ENCODE results near the gene TALDO1. TPM values are rescaled to one million over a fixed set of nuclear protein-coding genes. Genes with fewer than 3 reads are reported as not detected.

The TALDO1 gene
- total RNA-seq, 1 experiment from 2014 or later: 1,416 TPM

DNA sequence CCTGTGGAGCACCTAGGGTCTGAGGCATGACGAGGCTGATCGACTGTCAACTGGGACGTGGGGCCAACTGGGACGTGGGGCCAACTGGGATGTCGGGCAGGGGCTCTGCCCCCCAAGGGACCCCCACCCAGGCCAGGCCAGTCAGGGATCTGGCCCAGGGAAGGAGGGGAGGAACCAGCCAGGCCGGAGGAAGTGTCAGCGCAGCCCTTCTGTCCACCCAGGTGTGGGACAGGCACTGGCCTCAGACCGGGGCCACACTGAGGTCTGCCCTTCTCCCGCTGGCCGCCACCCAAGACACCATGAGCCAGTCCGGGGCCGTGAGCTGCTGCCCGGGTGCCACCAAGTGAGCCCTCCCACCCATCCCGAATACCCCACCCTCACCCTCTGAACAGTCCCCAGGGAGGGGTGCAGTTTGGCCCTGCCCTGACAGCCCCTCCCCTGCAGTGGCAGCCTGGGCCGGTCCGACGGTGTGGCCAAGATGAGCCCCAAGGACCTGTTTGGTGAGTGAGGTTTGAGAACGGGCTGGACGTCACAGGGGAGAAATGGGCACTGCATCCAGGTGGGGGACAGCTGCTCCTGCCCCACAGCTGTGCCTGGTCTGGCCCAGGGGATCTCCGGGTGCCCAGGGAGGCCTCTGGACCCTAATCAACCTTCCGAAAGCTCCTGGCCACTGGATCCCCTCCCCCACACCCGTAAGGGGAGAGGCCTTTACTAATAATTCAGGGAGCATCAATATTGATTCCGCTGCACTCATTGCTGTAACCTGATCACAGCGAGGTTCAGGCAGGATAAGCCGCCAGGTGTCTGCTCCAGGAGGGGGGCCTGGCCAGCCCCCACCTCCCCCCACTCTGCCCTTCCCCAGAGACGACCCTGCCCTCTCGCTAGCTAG is 37.9 kb upstream of the TALDO1 start:
- in situ Hi-C loops (cut with HindIII; ENCODE audit: low pct_unique_long_range_greater_than_20kb, low sequenced_read_pairs): no loop called here
- DNase-seq (ENCODE audit: low read depth): no peak

DNA sequence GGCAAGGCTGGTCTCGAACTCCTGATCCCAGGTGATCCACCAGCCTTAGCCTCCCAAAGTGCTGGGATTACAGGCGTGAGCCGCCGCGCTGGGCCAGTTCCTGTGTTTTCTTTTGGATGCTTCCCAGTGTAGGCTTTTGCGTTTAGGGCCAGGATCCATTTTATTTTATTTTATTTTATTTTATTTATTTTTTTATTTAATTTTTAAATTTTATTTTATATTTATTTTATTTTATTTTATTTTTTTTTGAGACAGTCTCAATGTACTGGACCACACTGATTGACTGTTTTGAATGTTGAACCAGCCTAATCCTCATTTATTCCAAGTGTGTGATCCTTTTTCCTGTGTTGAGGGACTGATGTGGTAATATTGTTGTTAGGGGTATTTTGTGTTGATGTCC is 32.8 kb upstream of the TALDO1 start:
- in situ Hi-C loops (cut with HindIII; ENCODE audit: low pct_unique_long_range_greater_than_20kb, low sequenced_read_pairs): no loop called here
- DNase-seq (ENCODE audit: low read depth): no peak

DNA sequence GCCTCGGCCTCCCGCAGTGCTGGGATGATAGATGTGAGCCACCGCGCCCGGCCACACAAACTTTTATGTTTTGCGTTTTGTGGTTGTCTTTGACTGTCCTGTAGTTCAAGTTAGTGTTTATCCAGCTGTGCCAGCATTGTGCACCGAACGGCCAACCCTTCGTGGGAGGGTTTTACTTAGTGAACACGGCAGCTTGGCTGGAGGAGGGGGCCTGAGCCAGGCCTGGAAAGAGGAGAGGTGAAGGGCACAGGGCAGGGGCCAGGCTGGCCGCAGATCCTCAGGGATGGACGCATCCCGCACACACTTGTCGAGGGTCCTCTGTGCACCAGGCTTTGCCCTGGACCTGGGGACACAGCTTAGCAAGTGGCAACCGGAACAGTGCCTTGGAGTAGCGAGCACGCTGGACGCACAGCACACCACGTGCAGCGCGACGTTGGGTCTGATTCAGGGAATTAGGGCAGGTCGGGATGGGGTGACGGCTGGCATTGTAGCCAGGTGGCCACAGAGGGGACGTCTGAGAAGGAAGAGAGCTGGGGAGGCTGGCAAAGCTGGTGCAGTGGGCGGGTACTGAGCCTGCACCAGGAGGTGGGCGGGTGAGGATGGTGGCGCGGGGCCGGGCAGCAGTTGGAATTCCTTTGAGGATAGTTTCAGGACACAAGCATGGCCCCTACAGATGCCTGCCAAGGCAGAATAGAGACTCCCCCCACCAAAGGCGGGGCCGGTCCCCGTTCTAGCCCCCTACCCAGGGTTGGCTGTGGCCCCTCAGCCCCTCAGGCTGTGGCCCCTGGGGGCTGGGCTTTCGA is 27.8 kb upstream of the TALDO1 start:
- in situ Hi-C loops (cut with HindIII; ENCODE audit: low pct_unique_long_range_greater_than_20kb, low sequenced_read_pairs): no loop called here
- no peak for DNase-seq (ENCODE audit: low read depth)

DNA sequence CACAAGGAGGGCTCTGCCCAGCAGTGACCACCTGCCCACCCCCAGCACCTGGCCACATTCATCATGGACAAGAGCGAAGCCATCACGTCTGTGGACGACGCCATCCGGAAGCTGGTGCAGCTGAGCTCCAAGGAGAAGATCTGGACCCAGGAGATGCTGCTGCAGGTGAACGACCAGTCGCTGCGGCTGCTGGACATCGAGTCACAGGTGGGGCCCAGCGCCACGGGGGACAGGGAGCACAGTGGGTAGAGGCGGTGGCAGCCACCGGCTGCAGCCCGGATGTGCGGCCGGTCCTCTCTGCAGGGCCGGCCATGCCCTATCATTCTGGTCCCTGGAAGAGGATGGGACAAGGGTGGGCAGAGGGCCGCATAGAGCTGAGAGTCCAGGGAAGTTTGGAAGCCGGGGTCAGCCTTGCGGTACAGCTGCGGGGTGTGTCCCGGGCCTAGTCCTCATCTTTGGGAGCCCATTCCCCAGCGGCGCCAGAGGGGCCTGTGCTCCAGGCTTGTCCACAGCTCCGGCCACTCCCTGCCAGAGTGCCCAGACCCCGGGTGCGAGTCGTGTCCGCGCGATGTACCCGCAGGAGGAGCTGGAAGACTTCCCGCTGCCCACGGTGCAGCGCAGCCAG is 27.1 kb upstream of the TALDO1 start:
- in situ Hi-C loops (cut with HindIII; ENCODE audit: low pct_unique_long_range_greater_than_20kb, low sequenced_read_pairs): no loop called here
- DNase-seq (ENCODE audit: low read depth): no peak

DNA sequence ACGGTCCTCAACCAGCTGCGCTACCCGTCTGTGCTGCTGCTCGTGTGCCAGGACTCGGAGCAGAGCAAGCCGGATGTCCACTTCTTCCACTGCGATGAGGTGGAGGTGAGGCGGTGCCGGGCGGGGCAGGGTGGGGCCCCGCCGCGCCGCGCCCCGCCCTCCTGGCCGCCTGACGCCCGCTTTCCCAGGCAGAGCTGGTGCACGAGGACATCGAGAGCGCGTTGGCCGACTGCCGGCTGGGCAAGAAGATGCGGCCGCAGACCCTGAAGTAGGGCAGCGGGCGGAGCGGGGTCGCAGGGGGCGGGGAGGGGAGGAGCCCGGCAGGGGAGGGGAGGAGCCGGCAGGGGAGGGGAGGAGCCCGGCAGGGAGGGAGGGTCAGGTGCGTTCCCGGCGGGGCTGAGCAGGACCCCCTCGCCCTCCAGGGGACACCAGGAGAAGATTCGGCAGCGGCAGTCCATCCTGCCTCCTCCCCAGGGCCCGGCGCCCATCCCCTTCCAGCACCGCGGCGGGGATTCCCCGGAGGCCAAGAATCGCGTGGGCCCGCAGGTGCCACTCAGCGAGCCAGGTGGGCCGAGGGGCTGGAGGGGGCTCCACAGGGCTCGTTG is 26.5 kb upstream of the TALDO1 start:
- in situ Hi-C loops (cut with HindIII; ENCODE audit: low pct_unique_long_range_greater_than_20kb, low sequenced_read_pairs): no loop called here
- DNase-seq (ENCODE audit: low read depth): no peak

DNA sequence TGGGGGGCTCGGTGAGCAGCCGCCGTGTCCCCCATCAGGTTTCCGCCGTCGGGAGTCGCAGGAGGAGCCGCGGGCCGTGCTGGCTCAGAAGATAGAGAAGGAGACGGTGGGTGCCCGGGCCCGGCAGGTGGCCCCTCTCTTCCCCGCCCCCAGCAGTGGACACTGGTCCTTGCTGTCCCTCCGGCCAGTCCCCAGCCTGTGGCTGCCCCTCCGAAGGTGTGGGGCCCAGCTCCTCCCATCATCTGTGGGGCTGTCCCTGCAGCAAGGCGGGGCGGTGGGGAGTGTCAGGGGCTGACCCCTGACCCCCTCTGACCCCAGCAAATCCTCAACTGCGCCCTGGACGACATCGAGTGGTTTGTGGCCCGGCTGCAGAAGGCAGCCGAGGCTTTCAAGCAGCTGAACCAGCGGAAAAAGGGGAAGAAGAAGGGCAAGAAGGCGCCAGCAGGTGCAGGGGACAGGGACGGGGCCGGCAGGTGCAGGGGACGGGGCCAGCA is 26.0 kb upstream of the TALDO1 start:
- in situ Hi-C loops (cut with HindIII; ENCODE audit: low pct_unique_long_range_greater_than_20kb, low sequenced_read_pairs): no loop called here
- no peak for DNase-seq (ENCODE audit: low read depth)

DNA sequence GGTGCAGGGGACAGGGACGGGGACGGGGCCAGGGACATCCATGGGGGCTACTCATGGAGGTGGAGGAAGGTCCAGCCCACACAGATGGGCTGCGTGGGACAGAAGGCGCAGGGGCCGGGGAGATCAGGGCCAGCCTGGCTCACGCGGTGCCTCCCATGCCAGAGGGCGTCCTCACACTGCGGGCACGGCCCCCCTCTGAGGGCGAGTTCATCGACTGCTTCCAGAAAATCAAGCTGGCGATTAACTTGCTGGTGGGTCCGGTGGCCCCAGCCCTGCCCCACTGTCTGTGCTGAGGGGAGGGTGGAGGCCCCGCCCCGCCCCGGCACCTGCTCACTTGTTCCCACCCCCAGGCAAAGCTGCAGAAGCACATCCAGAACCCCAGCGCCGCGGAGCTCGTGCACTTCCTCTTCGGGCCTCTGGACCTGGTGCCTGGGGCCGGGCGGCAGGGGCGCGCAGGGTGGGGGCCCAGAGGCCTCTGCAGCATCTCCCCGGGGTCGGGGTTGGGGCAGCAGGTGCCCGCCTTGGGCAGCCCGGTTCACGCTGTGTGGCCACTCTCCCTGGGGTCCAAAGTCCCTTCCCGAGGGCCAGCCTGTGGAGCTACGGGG is 25.4 kb upstream of the TALDO1 start:
- in situ Hi-C loops (cut with HindIII; ENCODE audit: low pct_unique_long_range_greater_than_20kb, low sequenced_read_pairs): no loop called here
- no peak for DNase-seq (ENCODE audit: low read depth)

DNA sequence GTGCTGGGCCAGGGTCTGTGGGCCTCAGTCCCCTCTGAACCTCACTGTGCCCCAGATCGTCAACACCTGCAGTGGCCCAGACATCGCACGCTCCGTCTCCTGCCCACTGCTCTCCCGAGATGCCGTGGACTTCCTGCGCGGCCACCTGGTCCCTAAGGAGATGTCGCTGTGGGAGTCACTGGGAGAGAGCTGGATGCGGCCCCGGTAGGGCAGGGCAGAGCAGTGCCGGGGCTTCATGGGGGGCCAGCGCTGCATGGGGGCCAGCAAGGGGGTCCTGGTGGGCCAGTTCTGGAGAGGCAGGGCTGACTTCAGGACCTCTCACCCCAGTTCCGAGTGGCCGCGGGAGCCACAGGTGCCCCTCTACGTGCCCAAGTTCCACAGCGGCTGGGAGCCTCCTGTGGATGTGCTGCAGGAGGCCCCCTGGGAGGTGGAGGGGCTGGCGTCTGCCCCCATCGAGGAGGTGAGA is 24.9 kb upstream of the TALDO1 start:
- no peak for DNase-seq (ENCODE audit: low read depth)
- in situ Hi-C loops (cut with HindIII; ENCODE audit: low pct_unique_long_range_greater_than_20kb, low sequenced_read_pairs): no loop called here

DNA sequence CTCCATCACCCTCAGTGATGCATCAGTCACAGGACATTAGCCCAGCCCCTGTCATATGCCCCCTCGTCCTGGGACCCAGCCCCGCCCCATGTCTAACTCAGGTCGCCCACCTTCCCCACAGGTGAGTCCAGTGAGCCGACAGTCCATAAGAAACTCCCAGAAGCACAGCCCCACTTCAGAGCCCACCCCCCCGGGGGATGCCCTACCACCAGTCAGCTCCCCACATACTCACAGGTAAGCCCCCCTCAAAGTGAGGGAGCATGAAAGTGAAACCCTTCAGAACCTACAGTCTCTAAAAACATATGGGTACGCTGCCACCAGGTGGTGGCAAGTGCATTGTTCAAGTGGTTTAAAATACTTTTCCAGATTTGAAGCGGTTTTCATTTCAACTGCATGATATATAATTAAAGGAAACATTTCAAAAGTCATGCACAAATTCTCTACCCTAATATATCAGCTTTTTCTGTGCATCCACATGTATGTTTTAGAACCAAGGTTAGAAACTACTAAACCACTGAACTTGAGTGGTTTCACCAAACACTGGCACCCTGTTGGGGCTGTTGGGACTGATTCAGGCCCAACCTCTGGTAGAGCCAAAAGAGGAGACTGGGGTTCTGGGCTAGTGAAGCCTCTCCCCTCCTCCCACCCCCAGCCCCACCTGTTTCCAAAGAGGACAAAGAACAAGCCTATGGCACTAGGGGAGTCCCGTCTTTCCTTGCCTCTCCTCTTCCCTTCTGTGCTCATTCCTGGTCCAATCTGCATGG is 24.0 kb upstream of the TALDO1 start:
- DNase-seq (ENCODE audit: low read depth): no peak
- in situ Hi-C loops (cut with HindIII; ENCODE audit: low pct_unique_long_range_greater_than_20kb, low sequenced_read_pairs): no loop called here

DNA sequence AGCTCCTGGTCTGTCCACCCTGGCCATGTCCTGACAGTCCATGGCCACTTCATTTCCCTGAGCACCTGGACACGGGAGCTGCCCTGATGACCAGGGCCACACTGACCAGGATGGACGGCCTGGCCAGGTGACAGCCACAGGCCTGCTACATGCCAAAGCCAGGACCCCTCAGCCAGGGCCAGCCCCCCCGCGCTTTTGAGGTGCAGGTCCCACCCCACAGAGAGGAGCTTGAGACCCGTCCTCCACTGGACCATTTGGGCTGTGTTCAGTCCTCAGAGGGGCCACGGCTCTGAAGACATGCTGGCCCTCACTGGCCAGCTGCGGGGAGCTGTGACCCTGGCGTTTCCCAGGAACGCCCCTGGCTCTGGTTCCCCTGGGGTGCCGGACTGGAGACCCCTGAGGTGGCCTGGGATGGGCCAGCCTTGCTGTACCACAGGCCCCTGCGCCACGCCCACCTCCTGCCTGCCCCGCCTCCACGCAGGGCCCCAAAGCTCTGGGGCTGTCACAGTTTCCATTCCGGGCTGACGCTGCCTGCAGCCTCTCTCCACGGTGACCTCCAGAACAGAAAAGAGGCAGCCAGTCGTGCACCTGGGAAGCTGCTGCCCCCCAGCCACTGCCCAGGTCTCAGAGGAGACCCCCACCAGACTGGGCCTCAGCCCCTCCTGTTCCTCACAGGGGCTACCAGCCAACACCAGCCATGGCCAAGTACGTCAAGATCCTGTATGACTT is 23.1 kb upstream of the TALDO1 start:
- in situ Hi-C loops (cut with HindIII; ENCODE audit: low pct_unique_long_range_greater_than_20kb, low sequenced_read_pairs): no loop called here
- no peak for DNase-seq (ENCODE audit: low read depth)

DNA sequence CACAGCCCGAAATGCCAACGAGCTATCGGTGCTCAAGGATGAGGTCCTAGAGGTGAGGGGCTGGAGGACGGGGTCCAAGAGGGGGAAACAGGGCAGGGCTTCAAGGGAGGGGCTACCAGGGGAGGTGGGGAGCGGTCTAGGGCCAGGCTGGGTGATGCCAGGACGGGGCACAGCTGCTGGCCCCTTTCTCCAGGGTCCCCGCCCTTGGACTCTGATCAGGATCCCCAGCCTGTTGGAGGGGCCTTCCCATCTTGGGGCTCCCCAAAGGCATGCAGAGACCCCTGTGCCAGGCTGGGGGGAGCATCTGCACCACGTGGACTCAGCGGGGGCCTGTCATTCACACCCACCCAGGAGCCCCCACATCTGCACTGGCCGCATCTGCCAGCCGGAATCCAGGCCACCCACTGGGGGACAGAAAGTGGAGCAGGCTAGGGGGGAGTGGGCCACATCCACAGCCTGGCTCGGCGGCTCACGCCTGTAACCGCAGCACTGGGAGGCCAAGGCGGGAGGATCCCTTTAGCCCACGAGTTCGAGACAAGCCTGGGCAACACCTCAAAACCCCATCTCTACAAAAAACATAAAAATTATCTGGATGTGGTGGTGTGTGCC is 22.4 kb upstream of the TALDO1 start:
- no peak for DNase-seq (ENCODE audit: low read depth)
- in situ Hi-C loops (cut with HindIII; ENCODE audit: low pct_unique_long_range_greater_than_20kb, low sequenced_read_pairs): no loop called here

DNA sequence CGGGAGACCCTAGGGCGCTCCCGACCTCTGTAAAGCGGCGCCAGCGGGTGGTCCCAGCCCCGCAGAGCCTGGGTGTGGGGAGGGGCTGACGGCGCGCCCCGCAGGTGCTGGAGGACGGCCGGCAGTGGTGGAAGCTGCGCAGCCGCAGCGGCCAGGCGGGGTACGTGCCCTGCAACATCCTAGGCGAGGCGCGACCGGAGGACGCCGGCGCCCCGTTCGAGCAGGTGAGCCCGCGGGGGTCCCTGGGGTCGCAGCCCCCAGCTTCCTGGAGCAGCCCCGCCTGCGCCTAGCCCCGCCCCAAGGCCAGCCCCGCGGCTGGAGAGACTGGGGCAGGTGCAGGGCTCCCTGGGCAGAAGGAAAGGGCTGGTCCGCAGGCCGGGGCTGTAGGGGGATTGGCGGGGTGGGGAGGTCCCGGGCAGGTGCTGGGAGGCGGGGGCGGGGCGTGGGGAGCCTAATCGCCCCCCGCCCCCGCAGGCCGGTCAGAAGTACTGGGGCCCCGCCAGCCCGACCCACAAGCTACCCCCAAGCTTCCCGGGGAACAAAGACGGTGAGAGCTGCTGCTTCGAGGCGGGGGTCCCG is 21.6 kb upstream of the TALDO1 start:
- no peak for DNase-seq (ENCODE audit: low read depth)
- in situ Hi-C loops (cut with HindIII; ENCODE audit: low pct_unique_long_range_greater_than_20kb, low sequenced_read_pairs): no loop called here

DNA sequence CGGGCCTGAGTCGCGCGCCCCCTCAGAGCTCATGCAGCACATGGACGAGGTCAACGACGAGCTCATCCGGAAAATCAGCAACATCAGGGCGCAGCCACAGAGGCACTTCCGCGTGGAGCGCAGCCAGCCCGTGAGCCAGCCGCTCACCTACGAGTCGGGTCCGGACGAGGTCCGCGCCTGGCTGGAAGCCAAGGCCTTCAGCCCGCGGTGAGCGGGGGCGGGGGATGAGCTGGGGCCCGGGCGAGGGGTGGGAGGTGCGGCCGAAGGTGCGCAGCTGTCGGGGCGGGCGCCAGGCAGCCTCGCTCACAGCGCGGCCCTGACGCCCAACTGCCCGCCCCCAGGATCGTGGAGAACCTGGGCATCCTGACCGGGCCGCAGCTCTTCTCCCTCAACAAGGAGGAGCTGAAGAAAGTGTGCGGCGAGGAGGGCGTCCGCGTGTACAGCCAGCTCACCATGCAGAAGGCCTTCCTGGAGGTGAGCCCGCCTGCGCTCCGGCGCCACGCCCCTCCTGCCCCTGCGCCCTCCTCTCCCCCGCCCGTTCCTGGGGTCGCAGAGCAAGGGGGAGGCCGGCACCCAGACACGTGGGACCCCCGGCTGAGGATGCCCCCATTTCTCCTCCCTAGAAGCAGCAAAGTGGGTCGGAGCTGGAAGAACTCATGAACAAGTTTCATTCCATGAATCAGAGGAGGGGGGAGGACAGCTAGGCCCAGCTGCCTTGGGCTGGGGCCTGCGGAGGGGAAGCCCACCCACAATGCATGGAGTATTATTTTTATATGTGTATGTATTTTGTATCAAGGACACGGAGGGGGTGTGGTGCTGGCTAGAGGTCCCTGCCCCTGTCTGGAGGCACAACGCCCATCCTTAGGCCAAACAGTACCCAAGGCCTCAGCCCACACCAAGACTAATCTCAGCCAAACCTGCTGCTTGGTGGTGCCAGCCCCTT is 20.7 kb upstream of the TALDO1 start:
- no peak for DNase-seq (ENCODE audit: low read depth)
- in situ Hi-C loops (cut with HindIII; ENCODE audit: low pct_unique_long_range_greater_than_20kb, low sequenced_read_pairs): no loop called here

DNA sequence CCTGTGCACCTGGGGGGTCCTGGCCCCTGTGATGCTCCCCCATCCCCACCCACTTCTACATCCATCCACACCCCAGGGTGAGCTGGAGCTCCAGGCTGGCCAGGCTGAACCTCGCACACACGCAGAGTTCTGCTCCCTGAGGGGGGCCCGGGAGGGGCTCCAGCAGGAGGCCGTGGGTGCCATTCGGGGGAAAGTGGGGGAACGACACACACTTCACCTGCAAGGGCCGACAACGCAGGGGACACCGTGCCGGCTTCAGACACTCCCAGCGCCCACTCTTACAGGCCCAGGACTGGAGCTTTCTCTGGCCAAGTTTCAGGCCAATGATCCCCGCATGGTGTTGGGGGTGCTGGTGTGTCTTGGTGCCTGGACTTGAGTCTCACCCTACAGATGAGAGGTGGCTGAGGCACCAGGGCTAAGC is 20.0 kb upstream of the TALDO1 start:
- DNase-seq (ENCODE audit: low read depth): no peak
- in situ Hi-C loops (cut with HindIII; ENCODE audit: low pct_unique_long_range_greater_than_20kb, low sequenced_read_pairs): no loop called here

Measured in Caki2 (cell line).